Lower leg skin (tissue), 4 donors: ENCODE results near the gene IQCK. TPM values are rescaled to one million over a fixed set of nuclear protein-coding genes. Genes with fewer than 3 reads are reported as not detected.

Source experiments
- DNase-seq, 2 donors: peaks; one replicate each; pipeline ENCODE4 v3.0.0-alpha.2; 2019; ENCODE audit warnings: low spot score in 2 of 2
- H3K4me3 ChIP-seq: fragments of 200-600 bp; sonication (generic); 2 replicates; pipeline ENCODE4 v1.5.1; 2017; ENCODE audit warnings: mild to moderate bottlenecking, low read depth; ENCODE audit not compliant: poor library complexity, severe bottlenecking
- POLR2A ChIP-seq, 2 donors: fragments of 450-650 bp; IDR thresholded peaks; one replicate each; pipeline ENCODE4 v1.6.1; 2016 to 2017; ENCODE audit warnings: antibody characterized with exemption in 2 of 2, mild to moderate bottlenecking in 1 of 2, moderate library complexity in 1 of 2
- WGBS, 2 donors: methylation state at CpG; one replicate each; pipeline ENCODE4 v1.1.5; 2018; 5-methylcytosine and 5-hydroxymethylcytosine counted together
- intact Hi-C: fragments of 100-400 bp; cut with DNase I; formaldehyde crosslinking; loops from one replicate; pipeline ENCODE4 v1.15.0; 2023; ENCODE audit warnings: low total_unique reads
- total RNA-seq, 4 donors: library from RNA; depleted of rRNA; stranded (reverse); fragments of >200 nt; gene quantifications; one replicate each; pipeline ENCODE4 v1.1.0, GENCODE V29; 2016
- TF ChIP-seq, protein P1 (sequence below), 3 donors: fragments of 450-650 bp; IDR thresholded peaks; one replicate each; pipeline ENCODE4 v1.5.1; 2016; ENCODE audit warnings: antibody characterized with exemption in 3 of 3, mild to moderate bottlenecking in 3 of 3, moderate library complexity in 2 of 3

The IQCK gene
- total RNA-seq, 4 donors from 2014 or later = 6.9 to 20.7 (median 10.9) TPM

DNA sequence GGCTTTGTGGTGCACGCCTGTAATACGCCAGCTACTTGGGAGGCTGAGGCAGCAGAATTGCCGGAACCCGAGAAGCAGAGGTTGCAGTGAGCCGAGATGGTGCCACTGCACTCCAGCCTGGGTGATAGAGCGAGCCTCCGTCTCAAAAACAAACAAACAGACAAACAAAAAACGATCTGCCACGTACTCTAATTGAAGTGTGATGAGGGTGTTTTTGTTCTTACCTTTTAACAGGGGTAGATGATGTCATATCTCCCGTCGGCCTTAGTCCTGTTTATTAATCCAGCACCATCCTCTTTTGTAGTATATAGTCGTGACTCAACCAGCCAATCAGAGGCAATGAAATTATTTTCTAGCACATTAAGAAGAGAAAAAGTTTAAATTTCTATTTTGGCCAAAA lies 58.5 kb downstream of the IQCK start:
- intact Hi-C loops = no loop called here
- DNase-seq = no peak
- TF ChIP-seq POLR2A (IDR thresholded peaks at IDR 0.05) = no peak
- TF ChIP-seq, protein P1, sequence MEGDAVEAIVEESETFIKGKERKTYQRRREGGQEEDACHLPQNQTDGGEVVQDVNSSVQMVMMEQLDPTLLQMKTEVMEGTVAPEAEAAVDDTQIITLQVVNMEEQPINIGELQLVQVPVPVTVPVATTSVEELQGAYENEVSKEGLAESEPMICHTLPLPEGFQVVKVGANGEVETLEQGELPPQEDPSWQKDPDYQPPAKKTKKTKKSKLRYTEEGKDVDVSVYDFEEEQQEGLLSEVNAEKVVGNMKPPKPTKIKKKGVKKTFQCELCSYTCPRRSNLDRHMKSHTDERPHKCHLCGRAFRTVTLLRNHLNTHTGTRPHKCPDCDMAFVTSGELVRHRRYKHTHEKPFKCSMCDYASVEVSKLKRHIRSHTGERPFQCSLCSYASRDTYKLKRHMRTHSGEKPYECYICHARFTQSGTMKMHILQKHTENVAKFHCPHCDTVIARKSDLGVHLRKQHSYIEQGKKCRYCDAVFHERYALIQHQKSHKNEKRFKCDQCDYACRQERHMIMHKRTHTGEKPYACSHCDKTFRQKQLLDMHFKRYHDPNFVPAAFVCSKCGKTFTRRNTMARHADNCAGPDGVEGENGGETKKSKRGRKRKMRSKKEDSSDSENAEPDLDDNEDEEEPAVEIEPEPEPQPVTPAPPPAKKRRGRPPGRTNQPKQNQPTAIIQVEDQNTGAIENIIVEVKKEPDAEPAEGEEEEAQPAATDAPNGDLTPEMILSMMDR (IDR thresholded peaks at IDR 0.05) = no peak
- 89 to 91% methylated on average over 12 of the region's 12 CpGs for WGBS, 2 donors
- H3K4me3 ChIP-seq = no peak overlapping the region

DNA sequence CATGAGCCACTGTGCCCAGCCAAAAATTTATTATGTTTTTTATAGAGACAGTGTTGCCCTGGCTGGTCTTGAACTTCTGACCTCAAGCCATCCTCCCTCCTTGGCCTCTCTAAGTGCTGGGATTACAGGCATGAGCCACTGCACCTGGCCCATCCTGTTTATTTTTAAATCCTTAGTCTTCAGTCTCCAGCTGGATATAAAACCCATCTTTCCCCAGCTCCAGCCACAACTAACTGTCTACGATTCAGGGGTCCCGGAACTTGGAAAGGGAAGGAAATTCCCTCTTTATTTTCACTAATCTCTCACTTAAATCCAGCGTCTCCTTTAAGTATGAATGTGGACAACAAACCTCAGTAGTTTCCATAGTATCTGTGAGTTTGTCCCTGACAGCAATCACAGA lies 62.2 kb downstream of the IQCK start:
- intact Hi-C loops = no loop called here
- TF ChIP-seq, protein P1 (IDR thresholded peaks at IDR 0.05) = no peak
- no peak for TF ChIP-seq POLR2A (IDR thresholded peaks at IDR 0.05)
- no peak for DNase-seq
- 90 to 96% methylated on average over 3 of the region's 3 CpGs for WGBS, 2 donors
- no peak overlapping the region for H3K4me3 ChIP-seq

DNA sequence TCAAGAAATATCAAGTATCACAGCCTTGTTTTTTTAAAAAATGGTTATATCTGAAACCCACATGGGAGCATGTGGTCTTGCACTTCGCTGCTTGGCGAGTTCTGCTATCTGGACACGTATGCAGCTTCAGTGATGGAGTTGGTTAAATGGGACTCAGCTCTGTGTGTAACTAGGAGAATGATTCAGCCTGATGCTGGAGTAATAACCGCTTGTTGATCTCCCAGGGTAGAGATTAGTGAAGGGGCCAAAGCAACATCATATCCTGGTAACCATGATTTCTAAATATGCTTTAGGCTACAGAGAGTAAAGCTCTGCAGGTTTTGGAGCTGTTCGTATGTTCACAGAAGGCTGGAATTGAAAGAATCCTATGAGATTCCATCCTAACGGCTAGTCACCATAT lies 63.2 kb downstream of the IQCK start:
- no peak for DNase-seq
- no peak for TF ChIP-seq POLR2A (IDR thresholded peaks at IDR 0.05)
- TF ChIP-seq, protein P1 (IDR thresholded peaks at IDR 0.05) = no peak
- H3K4me3 ChIP-seq = no peak overlapping the region
- intact Hi-C loops = no loop called here
- WGBS, 2 donors = 86 to 87% methylated on average over 6 of the region's 6 CpGs

DNA sequence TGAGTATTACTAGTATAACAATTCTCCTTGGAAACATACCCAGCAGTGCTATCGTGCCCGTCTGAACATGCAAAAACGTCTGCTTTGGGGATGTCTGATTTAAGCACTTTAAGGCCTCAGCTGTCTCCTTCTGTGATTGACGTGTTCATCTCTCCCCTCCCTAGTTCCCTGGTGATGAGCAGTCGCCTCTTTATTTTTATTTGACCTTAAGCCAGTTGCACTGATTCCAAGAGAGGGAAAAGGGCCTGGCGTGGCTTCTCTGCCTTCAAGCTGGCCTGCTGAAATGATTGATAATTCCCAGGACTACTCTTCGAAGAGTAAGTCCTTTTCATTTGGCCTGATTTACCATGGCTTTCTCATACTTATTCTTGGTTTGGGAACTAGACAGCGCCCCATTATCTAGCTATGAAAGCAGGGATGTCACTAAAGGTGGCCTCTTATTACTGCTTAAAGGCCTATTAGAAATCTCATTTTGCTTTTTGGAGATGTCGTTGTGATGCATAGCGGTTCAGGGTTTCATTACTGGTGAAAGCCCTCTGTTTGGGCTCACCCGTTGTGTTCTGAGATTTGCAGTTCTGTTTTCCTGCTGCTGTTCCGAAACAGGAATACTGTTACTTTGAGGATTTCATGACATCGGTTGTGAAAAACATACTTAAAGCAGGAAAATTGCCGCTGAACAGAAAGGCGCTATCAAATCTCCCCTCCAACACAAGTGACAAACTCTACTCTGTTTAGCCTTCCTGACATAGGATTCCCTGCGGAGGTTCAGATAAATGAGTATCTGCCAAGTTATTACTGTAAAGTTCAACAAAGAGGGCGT lies 65.5 kb downstream of the IQCK start:
- TF ChIP-seq POLR2A (IDR thresholded peaks at IDR 0.05) = no peak
- TF ChIP-seq, protein P1 (IDR thresholded peaks at IDR 0.05) = no peak
- WGBS, 2 donors = 45 to 47% methylated on average over 17 of the region's 17 CpGs
- no peak overlapping the region for H3K4me3 ChIP-seq
- intact Hi-C loops = no loop called here
- no peak for DNase-seq

DNA sequence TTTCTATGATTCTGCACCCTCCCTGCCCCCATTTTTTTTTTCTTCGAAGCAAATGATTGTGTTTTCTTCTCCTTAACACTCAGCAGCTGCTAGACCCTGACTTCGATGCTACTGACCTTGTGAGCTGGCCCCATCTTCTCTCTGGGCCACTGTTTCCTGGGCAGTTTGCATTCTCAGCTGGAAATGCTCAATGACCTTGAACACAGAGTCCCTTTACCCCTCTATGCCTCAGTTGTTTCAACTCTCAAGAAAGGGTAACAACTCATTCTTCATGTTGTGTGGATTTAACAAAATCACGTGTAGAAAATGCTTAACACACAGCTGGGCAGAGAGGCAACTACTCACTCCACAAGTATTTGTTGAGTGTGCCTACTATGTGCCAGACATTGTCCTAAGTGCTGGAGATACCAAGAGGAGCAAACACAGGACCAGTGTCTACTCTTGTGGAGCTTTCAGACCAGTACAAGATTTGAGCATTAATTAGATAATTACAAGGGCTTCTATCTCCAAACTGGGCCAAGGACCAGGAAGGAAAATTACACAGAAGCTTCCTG lies 66.2 kb downstream of the IQCK start:
- TF ChIP-seq, protein P1 (IDR thresholded peaks at IDR 0.05) = no peak
- no peak for TF ChIP-seq POLR2A (IDR thresholded peaks at IDR 0.05)
- no peak for DNase-seq
- intact Hi-C loops = no loop called here
- WGBS, 2 donors = 64 to 68% methylated on average over 3 of the region's 3 CpGs
- H3K4me3 ChIP-seq = no peak overlapping the region
